T1000 (cell line): ENCODE measurements around the gene WFIKKN2.
"Not testable (repeated sequence)": the region's sequence is repeated elsewhere in the genome, so short reads cannot be mapped to it uniquely, and the experiment has no call there.

Source experiments
- DNase-seq: peaks from one replicate; lab custom pipeline; 2025; ENCODE audit warnings: mixed read lengths; lab: John Stamatoyannopoulos, UW

Gene WFIKKN2

GRCh38 chr17:50877042-50877441 lies 41.7 kb downstream of the WFIKKN2 start:
- DNase-seq = not testable (repeated sequence)

GRCh38 chr17:50877838-50878237 lies 42.5 kb downstream of the WFIKKN2 start:
- DNase-seq = no peak

GRCh38 chr17:50879086-50879485 lies 43.7 kb downstream of the WFIKKN2 start:
- no peak for DNase-seq

GRCh38 chr17:50881182-50881581 lies 45.8 kb downstream of the WFIKKN2 start:
- DNase-seq = no peak

GRCh38 chr17:50882851-50883250 lies 47.5 kb downstream of the WFIKKN2 start:
- no peak for DNase-seq

GRCh38 chr17:50883850-50884438 lies 48.6 kb downstream of the WFIKKN2 start:
- no peak for DNase-seq

GRCh38 chr17:50884439-50885311 lies 49.3 kb downstream of the WFIKKN2 start:
- DNase-seq = no peak

- DNase-seq = no peak
Measured at GRCh38 chr17:50887705-50888245, 52.4 kb downstream of the WFIKKN2 start.

GRCh38 chr17:50889528-50890118 lies 54.2 kb downstream of the WFIKKN2 start:
- no peak for DNase-seq

- DNase-seq = no peak
Measured at GRCh38 chr17:50890675-50891516, 55.5 kb downstream of the WFIKKN2 start.

- DNase-seq = no peak
Measured at GRCh38 chr17:50891577-50891989, 56.2 kb downstream of the WFIKKN2 start.
